ENCODE measurements around the gene HK1. TPM values are rescaled to one million over a fixed set of nuclear protein-coding genes. Genes with fewer than 3 reads are reported as not detected.

Gene HK1
- total RNA-seq, 4 donors from 2014 or later = 27.3 to 54.0 (median 30.1) TPM

- Histone ChIP-seq H3K27ac (no peak overlapping the region), H3K9me3 (no peaks in the 10 kb centered on the region), H3K27me3 (no peaks in the 10 kb centered on the region), H3K4me1 (peaks cover 0 to 19% (median 11%) of the 10 kb centered on the region in 4 donors), H3K36me3 (no peaks in the 10 kb centered on the region), H3K4me3 (no peak overlapping the region)
- no peak for DNase-seq (ENCODE audit: low spot score in 2 of 2)
- TF ChIP-seq POLR2A (IDR thresholded peaks at IDR 0.05) = no peak
- no peak for TF ChIP-seq CTCF (IDR thresholded peaks at IDR 0.05)
- no peak for TF ChIP-seq EP300 (IDR thresholded peaks at IDR 0.05)
- WGBS, 2 donors = 87 to 93% methylated on average over 4 of the region's 4 CpGs
These were observed 74.4 kb downstream of the HK1 start for GRCh38 chr10:69352569-69353264.

- H3K27ac ChIP-seq = no peak overlapping the region
- WGBS, 2 donors = 85 to 88% methylated on average over 8 of the region's 8 CpGs
- no peak for DNase-seq (ENCODE audit: low spot score in 2 of 2)
- TF ChIP-seq EP300 (IDR thresholded peaks at IDR 0.05) (no peak), POLR2A (IDR thresholded peaks at IDR 0.05) (no peak), CTCF (IDR thresholded peaks at IDR 0.05) (no peak)
- no peak overlapping the region for H3K4me3 ChIP-seq
- H3K9me3 ChIP-seq = no peaks in the 10 kb centered on the region
- H3K4me1 ChIP-seq = peaks cover 0 to 11% (median 3%) of the 10 kb centered on the region in 4 donors
- no peaks in the 10 kb centered on the region for H3K36me3 ChIP-seq
- no peaks in the 10 kb centered on the region for H3K27me3 ChIP-seq
These were observed 75.8 kb downstream of the HK1 start for GRCh38 chr10:69353977-69354635.

- DNase-seq (ENCODE audit: low spot score in 2 of 2) = no peak
- TF ChIP-seq POLR2A (IDR thresholded peaks at IDR 0.05) = no peak
- no peak for TF ChIP-seq CTCF (IDR thresholded peaks at IDR 0.05)
- no peak for TF ChIP-seq EP300 (IDR thresholded peaks at IDR 0.05)
- H3K4me1 ChIP-seq = peaks cover 0 to 14% (median 6%) of the 10 kb centered on the region in 4 donors
- 84 to 85% methylated on average over 2 of the region's 2 CpGs for WGBS, 2 donors
- peaks cover 0 to 2% (median 0%) of the 10 kb centered on the region in 3 donors for H3K36me3 ChIP-seq
- H3K27me3 ChIP-seq = no peaks in the 10 kb centered on the region
- H3K4me3 ChIP-seq = no peak overlapping the region
- no peaks in the 10 kb centered on the region for H3K9me3 ChIP-seq
- H3K27ac ChIP-seq = no peak overlapping the region
These were observed 77.9 kb downstream of the HK1 start for GRCh38 chr10:69356187-69356586.

GRCh38 chr10:69358148-69358795 lies 80.0 kb downstream of the HK1 start:
- Histone ChIP-seq H3K27ac (no peak overlapping the region), H3K4me1 (peaks cover 0 to 28% (median 6%) of the 10 kb centered on the region in 4 donors)
- 68 to 79% methylated on average over 12 of the region's 12 CpGs for WGBS, 2 donors

More at GRCh38 chr10:69358148-69358795, 80.0 kb downstream of the HK1 start:
- no peak overlapping the region for H3K4me3 ChIP-seq
- TF ChIP-seq CTCF (IDR thresholded peaks at IDR 0.05) = no peak
- TF ChIP-seq EP300 (IDR thresholded peaks at IDR 0.05) = no peak
- no peak for TF ChIP-seq POLR2A (IDR thresholded peaks at IDR 0.05)
- H3K27me3 ChIP-seq = no peaks in the 10 kb centered on the region
- peaks cover 0 to 7% (median 0%) of the 10 kb centered on the region in 3 donors for H3K36me3 ChIP-seq
- no peaks in the 10 kb centered on the region for H3K9me3 ChIP-seq
- no peak for DNase-seq (ENCODE audit: low spot score in 2 of 2)

Data from tibial nerve (tissue), 4 donors.